ENCODE data around the gene PARVG.

GRCh38 chr22:44200451-44200850 is 19.7 kb downstream of the PARVG start:
- TF ChIP-seq CTCF (conservative IDR thresholded peaks at IDR 0.05; ENCODE audit: low read depth, low read length) = no peak
- TF ChIP-seq EZH2 (IDR thresholded peaks at IDR 0.05; ENCODE audit: low read length, unreplicated experiment) = no peak
- no peak for TF ChIP-seq EZH2phosphoT487 (IDR thresholded peaks at IDR 0.05; ENCODE audit: borderline replicate concordance, low read length)
